Ishikawa (cell line): ENCODE data around the gene ATXN1.

Source experiments
- RAD21 ChIP-seq: IDR thresholded peaks from 2 replicates; pipeline ENCODE4 v1.6.1; 2012; ENCODE audit warnings: low read depth
- TCF12 ChIP-seq: IDR thresholded peaks from 2 replicates; pipeline ENCODE4 v1.6.1; 2012; ENCODE audit warnings: low read depth
- TF ChIP-seq, protein P1 (sequence below): IDR thresholded peaks from 2 replicates; pipeline ENCODE4 v1.6.1; 2012
- TF ChIP-seq, protein P2 (sequence below): IDR thresholded peaks from 2 replicates; pipeline ENCODE4 v1.6.1; 2012; ENCODE audit warnings: low read depth, mild to moderate bottlenecking

DNA sequence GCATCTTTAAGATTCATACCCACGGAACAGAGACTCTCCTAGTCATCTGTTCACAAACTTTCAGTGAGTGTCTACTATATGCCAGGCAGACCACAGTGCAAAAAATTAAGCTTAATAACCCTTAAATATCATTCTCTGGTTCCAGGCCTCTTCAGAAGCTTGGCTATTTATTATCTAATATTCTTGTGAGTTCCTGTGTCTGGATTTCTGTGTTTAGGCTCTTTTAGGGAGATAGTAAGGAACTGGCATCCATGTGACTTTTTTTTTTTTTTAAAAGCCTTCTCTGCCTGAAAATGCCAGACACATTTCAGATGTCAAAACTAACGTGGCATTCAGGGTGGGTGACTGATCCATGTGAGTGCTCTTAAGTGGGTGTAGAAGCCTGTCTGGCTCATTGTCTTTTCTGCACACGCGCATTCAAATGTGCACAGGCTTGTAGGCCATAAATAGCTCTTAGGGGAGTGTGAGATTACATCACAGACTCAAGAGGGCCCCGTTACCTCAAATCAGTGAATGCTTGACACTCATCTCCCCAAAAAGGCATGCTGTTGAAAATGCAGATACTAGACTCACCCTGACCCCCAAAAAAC is 380.9 kb downstream of the ATXN1 start:
- no peak for TF ChIP-seq RAD21
- TF ChIP-seq, protein P1, sequence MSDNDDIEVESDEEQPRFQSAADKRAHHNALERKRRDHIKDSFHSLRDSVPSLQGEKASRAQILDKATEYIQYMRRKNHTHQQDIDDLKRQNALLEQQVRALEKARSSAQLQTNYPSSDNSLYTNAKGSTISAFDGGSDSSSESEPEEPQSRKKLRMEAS: no peak
- TF ChIP-seq, protein P2, sequence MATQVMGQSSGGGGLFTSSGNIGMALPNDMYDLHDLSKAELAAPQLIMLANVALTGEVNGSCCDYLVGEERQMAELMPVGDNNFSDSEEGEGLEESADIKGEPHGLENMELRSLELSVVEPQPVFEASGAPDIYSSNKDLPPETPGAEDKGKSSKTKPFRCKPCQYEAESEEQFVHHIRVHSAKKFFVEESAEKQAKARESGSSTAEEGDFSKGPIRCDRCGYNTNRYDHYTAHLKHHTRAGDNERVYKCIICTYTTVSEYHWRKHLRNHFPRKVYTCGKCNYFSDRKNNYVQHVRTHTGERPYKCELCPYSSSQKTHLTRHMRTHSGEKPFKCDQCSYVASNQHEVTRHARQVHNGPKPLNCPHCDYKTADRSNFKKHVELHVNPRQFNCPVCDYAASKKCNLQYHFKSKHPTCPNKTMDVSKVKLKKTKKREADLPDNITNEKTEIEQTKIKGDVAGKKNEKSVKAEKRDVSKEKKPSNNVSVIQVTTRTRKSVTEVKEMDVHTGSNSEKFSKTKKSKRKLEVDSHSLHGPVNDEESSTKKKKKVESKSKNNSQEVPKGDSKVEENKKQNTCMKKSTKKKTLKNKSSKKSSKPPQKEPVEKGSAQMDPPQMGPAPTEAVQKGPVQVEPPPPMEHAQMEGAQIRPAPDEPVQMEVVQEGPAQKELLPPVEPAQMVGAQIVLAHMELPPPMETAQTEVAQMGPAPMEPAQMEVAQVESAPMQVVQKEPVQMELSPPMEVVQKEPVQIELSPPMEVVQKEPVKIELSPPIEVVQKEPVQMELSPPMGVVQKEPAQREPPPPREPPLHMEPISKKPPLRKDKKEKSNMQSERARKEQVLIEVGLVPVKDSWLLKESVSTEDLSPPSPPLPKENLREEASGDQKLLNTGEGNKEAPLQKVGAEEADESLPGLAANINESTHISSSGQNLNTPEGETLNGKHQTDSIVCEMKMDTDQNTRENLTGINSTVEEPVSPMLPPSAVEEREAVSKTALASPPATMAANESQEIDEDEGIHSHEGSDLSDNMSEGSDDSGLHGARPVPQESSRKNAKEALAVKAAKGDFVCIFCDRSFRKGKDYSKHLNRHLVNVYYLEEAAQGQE: no peak
- no peak for TF ChIP-seq TCF12
